Subcutaneous adipose tissue (tissue), 4 donors: ENCODE data around the gene ADAM33. TPM values are rescaled to one million over a fixed set of nuclear protein-coding genes. Genes with fewer than 3 reads are reported as not detected.

Experiments used
- total RNA-seq, 4 donors: library from RNA; depleted of rRNA; stranded (reverse); fragments of >200 nt; gene quantifications; one replicate each; pipeline ENCODE4 v1.1.0, GENCODE V29; 2016
- TF ChIP-seq, protein P1 (sequence below): fragments of 450-650 bp; IDR thresholded peaks from one replicate; pipeline ENCODE4 v1.5.1; 2016; ENCODE audit warnings: low read depth, mild to moderate bottlenecking, control low read depth, antibody characterized with exemption, moderate library complexity

Gene ADAM33
- total RNA-seq, 4 donors from 2014 or later, result 23.6 to 43.9 (median 39.0) TPM

DNA sequence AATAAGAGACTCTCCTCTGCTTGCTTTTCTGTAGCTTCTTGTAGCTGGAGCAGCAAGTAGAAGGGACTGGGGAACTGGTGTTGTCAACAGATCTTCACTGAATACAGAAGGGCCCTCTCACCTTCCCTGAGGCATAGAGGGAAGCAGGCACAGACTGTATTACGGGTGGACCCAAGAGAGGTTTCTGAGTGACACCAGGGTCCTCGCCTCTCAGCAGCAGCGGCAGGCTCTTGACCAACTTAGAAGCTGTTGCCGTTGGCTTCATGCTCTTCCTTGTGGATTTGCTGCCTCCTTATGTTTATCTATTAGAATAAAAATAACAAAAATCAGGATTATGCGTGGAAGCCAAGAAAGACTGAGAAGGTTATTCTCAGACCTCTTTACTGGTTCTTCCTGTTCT, 50.3 kb downstream of the ADAM33 start:
- TF ChIP-seq, protein P1, sequence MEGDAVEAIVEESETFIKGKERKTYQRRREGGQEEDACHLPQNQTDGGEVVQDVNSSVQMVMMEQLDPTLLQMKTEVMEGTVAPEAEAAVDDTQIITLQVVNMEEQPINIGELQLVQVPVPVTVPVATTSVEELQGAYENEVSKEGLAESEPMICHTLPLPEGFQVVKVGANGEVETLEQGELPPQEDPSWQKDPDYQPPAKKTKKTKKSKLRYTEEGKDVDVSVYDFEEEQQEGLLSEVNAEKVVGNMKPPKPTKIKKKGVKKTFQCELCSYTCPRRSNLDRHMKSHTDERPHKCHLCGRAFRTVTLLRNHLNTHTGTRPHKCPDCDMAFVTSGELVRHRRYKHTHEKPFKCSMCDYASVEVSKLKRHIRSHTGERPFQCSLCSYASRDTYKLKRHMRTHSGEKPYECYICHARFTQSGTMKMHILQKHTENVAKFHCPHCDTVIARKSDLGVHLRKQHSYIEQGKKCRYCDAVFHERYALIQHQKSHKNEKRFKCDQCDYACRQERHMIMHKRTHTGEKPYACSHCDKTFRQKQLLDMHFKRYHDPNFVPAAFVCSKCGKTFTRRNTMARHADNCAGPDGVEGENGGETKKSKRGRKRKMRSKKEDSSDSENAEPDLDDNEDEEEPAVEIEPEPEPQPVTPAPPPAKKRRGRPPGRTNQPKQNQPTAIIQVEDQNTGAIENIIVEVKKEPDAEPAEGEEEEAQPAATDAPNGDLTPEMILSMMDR, result no peak

DNA sequence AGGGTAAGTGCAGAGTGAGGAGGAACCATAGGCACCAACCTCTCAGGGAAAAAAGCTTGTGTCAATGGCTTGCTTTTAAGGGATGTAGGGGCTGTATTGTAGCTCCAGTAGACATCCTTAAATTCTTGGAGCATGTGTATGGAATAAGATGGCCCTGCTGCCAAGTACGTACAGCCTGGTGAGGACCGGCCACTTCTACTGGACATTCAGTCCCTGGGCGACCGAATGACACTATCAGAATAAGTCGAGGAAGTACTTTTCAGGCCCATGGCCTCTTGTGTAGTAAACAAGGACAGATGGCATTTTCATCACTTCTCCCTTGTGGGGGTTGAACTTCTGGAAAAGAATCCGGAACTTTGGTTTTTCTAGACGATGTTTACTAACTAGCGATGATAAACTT, 51.4 kb downstream of the ADAM33 start:
- TF ChIP-seq, protein P1, result no peak

DNA sequence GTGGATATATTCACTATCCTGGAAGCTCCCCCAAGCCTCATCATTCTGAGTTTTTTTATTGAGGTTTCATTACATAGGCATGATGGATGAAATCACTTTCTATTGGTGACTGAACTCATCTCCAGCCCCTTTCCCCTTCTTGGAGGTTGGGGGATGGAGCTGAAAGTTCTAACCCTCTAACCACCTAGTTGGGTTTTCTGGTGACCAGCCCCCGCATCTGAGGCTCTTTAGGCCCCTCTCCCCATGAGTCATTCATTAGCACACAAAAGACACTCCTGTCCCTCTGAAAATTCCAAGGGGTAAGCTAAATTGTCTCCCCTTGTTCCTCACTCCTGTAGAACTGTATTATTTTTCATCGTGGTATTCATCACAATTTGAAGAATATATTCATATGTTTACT, 51.9 kb downstream of the ADAM33 start:
- TF ChIP-seq, protein P1, result no peak

DNA sequence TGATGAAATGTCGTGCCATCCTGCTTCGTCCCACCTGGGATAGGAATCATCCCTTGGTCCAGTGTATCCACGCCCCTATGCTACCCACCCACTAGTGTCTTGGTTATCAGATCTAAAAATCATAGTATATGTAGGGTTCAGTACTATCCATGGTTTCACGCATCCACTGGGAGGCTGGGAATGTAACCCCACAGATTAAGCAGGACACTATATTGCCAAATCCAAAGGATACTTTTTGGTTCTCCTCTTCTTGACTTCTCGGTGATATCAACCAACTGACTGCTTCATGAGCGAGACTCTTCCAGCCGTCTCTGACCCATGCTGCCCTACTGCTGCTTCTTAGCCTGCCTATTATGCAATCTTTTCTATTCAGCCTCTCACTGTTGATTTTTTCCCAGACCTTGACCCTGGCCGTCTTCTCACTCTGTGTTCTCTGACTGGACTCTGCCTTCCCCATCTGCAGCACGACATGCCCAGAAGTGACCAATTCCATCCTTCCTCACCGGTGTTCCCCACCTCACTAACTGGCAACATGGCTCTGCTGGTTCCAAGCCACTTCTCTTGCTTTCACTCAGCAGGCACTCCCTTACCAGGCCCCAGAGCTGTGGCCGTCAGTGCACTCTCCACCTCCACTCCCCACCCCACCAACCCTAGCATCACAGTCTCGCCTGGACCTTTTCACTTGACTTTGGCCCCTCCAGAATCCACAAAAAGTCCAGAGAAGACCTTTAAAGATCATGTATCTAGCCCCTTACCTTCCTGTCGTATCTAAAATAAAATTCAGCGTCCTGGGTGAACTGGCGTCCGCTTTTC, 53.1 kb downstream of the ADAM33 start:
- TF ChIP-seq, protein P1, result no peak

DNA sequence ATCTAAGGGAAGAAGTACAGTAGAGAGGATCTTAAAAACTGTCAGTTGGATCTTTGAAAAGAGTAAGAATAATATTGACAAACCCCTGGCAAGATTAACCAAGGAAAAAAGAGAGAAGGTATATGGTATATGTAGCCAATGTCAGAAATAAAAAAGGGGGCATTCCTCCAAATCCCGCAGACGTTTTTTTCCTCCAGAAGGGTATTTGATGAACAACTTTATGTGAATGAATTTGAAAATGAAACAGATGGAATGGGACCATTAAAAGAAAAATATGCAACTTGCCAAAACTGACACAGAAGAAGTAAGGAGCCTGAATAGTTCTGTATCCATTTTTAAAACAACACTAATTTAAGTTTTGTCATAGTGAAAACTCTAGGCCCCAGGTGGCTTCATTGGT, 54.3 kb downstream of the ADAM33 start:
- TF ChIP-seq, protein P1, result no peak

DNA sequence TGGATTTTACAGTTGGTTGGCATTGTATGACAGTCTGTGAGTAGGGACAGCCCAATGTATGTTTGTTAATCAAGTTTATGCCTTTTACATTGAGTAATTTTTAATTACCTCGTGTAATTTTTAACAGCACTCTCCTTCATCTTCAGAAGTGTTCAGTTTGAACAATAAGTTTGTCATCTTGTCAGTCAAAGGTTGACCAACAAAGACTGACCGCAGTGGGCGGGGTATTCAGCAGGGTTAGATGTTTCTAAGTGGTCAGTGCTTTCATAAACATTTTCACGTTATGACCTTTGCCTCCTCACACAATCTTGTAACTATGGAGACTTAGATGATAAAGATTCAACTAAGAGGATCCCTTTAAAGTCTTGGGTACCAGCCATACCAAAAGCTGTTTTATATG, 59.4 kb downstream of the ADAM33 start:
- TF ChIP-seq, protein P1, result no peak

DNA sequence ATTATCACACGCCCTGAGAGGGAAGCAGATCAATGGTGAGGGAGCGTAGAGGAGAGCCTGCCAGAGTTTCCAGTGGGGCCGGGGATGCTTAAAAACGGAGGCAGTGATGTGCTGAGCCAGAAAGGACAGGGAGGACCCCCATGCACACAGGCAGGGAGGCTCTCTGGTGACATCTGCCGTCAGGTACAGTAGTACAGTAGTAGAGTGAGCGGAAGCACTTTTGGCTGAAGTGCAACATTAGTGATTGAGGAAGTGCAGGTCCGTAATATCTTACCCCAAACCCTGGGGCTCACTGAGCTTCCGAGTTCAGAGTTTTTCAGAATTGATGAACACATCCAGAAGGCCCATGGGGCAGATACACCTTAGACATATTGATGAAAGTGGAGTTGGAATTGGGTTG, 60.7 kb downstream of the ADAM33 start:
- TF ChIP-seq, protein P1, result no peak

Other genes with a start within 250 kb of the ADAM33 start
- 10 to 100 TPM; 24.7 to 42.3 (median 30.3) TPM for gene ATRN, start 211.0 kb downstream of the ADAM33 start, total RNA-seq
- not detected for gene GFRA4, start 18.6 kb downstream of the ADAM33 start, total RNA-seq
- gene SIGLEC1, start 30.6 kb upstream of the ADAM33 start, total RNA-seq, result 10 to 100 TPM; 33.2 to 47.8 (median 37.5) TPM
- gene HSPA12B, start 50.7 kb upstream of the ADAM33 start, total RNA-seq, result 10 to 100 TPM in 1 of 4 donors, 1 to 10 TPM in 3; 8.0 to 33.7 (median 8.6) TPM
- 100 to 1,000 TPM in 1 of 4 donors, 10 to 100 TPM in 3; 20.1 to 115 (median 22.8) TPM for gene ADISSP, start 85.7 kb upstream of the ADAM33 start, total RNA-seq
- gene SPEF1, start 99.4 kb upstream of the ADAM33 start, total RNA-seq, result 1 to 10 TPM in 1 of 4 donors, not detected in 3; 1.3 TPM
- 100 to 1,000 TPM in 1 of 4 donors, 10 to 100 TPM in 3; 36.5 to 101 (median 51.4) TPM for gene CENPB, start 104.7 kb upstream of the ADAM33 start, total RNA-seq
- gene CDC25B, start 114.3 kb upstream of the ADAM33 start, total RNA-seq, result 10 to 100 TPM; 14.7 to 25.6 (median 19.2) TPM
- gene AP5S1, start 138.5 kb upstream of the ADAM33 start, total RNA-seq, result 10 to 100 TPM in 2 of 4 donors, 1 to 10 TPM in 2; 8.0 to 15.1 (median 10.6) TPM
- gene MAVS, start 164.8 kb upstream of the ADAM33 start, total RNA-seq, result 10 to 100 TPM; 20.7 to 58.0 (median 27.2) TPM
- 10 to 100 TPM; 31.3 to 59.5 (median 47.6) TPM for gene PANK2, start 207.4 kb upstream of the ADAM33 start, total RNA-seq